AG04449 (cell line): Measurements from ENCODE around the gene USP4.
"Not testable (repeated sequence)": the region's sequence is repeated elsewhere in the genome, so short reads cannot be mapped to it uniquely, and the experiment has no call there.

Experiments used
- CTCF ChIA-PET: fragments of 350-600 bp; formaldehyde crosslinking; extraction: SDS; loops from one replicate; lab custom pipeline; 2021; ENCODE audit warnings: antibody characterized with exemption; lab: Yijun Ruan, JAX
- POLR2A ChIA-PET: fragments of 400-600, 350-600 bp; formaldehyde crosslinking; extraction: SDS; loops from one replicate; lab custom pipeline; 2020; ENCODE audit warnings: antibody characterized with exemption, inconsistent platforms; lab: Yijun Ruan, JAX
- DNase-seq: peaks from one replicate; pipeline ENCODE4 v3.0.0-alpha.2; 2010; ENCODE audit warnings: low read depth, low spot score
- H3K4me3 ChIP-seq: 2 replicates; pipeline ENCODE4 v1.5.1; 2011; ENCODE audit warnings: low read depth, mild to moderate bottlenecking, control low read depth, low read length
- CTCF ChIP-seq: IDR thresholded peaks from one replicate; pipeline ENCODE4 v1.5.1; 2011; ENCODE audit warnings: mild to moderate bottlenecking, moderate library complexity, low read length, control low read depth, inconsistent platforms; ENCODE audit not compliant: insufficient read depth; ENCODE audit errors: missing control alignments

USP4 gene

DNA sequence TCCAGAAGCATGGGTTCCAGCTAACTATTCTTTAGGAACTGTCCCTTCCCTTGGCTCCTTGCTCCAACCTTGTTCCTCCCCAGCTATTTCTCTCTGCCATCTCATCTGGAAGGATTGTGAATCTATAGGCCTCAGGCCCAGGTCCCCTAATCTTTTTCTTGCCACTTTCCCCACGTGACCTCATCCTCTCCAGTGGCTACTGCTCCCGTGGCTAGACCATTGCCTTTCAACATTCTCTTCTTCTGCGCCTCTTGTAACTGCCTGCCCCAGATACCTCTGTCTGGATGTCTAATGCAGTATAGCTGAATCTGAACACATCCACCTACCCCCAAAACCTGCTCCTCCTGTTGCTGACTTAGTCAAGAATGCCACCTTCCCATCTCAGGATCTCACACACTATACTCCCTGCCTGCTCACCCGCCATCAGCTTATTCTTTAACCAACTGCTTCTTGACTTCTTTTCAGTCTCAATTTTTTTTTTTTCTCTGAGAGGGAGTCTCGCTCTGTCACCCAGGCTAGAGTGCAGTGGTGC, 13.1 kb upstream of the USP4 start:
- no peak for DNase-seq
- no peak overlapping the region for H3K4me3 ChIP-seq
- TF ChIP-seq CTCF, result no peak
- ChIA-PET POLR2A (interaction anchor here (1.5 to 2.4 kb wide), 2 partner anchors 13 to 57 kb away, joined by 3 to 12 read pairs; partner anchors contain the start of gene USP4), CTCF (interaction anchor here (0.9 to 3.1 kb wide), 4 partner anchors 10 to 98 kb away, joined by 3 to 20 read pairs (median 5); partner anchors contain the start of gene USP4)

DNA sequence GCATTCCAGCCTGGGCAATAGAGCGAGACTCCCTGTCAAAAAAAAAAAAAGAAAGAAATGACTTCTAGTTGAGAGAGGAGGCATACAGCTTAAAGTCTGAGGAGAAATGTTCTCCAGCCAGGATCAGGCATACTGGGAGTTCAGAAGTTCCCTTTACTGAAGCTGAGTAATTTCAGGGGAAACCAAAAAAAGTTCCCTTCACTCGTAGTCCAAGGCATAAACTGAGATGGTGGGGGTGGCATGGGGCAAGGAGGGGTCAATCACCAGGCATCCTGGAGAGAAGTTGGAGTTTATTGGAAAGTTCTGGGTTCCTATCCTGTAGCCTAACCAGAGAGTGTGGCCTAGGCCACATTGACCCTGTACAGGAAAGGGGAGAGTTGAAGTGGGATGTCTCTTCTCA, 12.4 kb upstream of the USP4 start:
- no peak for DNase-seq
- ChIA-PET POLR2A (interaction anchor here (1.5 to 2.4 kb wide), 2 partner anchors 12 to 57 kb away, joined by 3 to 12 read pairs; partner anchors contain the start of gene USP4), CTCF (interaction anchor here (0.9 to 4.1 kb wide), 5 partner anchors 9 to 99 kb away, joined by 3 to 20 read pairs (median 7); partner anchors contain the start of gene USP4)
- no peak overlapping the region for H3K4me3 ChIP-seq
- no peak for TF ChIP-seq CTCF

- peak; percentile 77 for DNase-seq
- H3K4me3 ChIP-seq, result no peak overlapping the region
- CTCF ChIA-PET, result interaction anchor here (1.1 to 4.1 kb wide), 3 partner anchors 12 to 97 kb away, joined by 3 to 20 read pairs (median 18); partner anchors contain the start of genes NICN1 and USP4
- POLR2A ChIA-PET, result interaction anchor here (0.7 to 2.4 kb wide), 3 partner anchors 11 to 61 kb away, joined by 3 to 12 read pairs (median 4); partner anchors contain the start of genes RHOA, TCTA and USP4
- no peak for TF ChIP-seq CTCF
Measured at GRCh38 chr3:49351521-49352011, 11.7 kb upstream of the USP4 start.

DNA sequence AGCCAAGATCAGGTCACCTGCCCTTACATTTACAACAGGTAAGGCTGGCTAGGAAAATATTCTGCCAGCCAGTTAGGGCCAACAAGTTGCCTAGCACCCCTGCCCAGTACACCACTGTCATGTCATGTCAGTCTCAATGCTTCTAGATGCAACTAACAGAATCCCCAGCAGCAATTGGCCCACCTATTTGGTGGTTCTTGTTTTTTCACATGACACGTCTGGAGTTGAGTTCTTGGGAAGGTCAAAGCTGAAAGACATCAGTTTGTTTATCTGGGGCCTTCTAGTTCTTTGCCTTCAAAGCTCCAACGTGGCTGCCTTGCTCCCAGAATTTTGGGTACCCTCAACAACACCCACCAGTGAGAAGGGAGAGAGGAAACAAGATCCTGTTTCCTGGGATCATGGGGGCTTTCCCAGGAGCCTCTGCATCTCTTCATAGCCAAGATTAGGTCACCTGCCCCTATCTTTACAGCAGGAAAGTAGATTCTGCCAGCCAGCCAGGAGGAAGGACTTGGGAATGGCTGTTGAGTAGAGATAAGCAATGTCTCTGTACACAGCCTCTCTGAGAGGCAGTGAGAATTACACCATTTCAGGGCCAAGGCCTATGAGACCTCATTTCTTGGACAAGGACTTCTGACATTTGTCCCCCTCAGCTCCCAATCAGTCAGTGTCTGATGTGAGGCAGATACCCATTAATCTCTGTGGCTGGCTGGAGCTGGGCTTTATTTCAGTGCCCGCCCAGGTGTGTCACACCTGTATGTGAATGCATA, 9.7 kb upstream of the USP4 start:
- H3K4me3 ChIP-seq, result no peak overlapping the region
- DNase-seq, result no peak
- ChIA-PET POLR2A (no interaction called here), CTCF (interaction anchor here (2.1 to 4.1 kb wide), 2 partner anchors 10 to 99 kb away, joined by 9 to 18 read pairs; partner anchors contain the start of gene USP4)
- no peak for TF ChIP-seq CTCF

- ChIA-PET CTCF (interaction anchor here (2.1 to 4.1 kb wide), 2 partner anchors 8 to 100 kb away, joined by 9 to 18 read pairs; partner anchors contain the start of gene USP4), POLR2A (interaction anchor here (0.6 to 1.2 kb wide), 2 partner anchors 45 to 63 kb away, joined by 4 read pairs; partner anchors contain the start of gene RHOA)
- not testable (repeated sequence) for H3K4me3 ChIP-seq
Measured at GRCh38 chr3:49348361-49348760, 8.5 kb upstream of the USP4 start.

GRCh38 chr3:49346797-49347251, 7.0 kb upstream of the USP4 start:
- TF ChIP-seq CTCF, result no peak
- H3K4me3 ChIP-seq, result no peak overlapping the region
- ChIA-PET POLR2A (no interaction called here), CTCF (no interaction called here)
- no peak for DNase-seq

More at GRCh38 chr3:49348361-49348760, 8.5 kb upstream of the USP4 start:
- not testable (repeated sequence) for DNase-seq
